Raji (cell line): ENCODE measurements around the gene PTPRD.

Experiments used
- POLR2A ChIP-seq: IDR thresholded peaks from 2 replicates; pipeline ENCODE4 v1.6.1; 2011; ENCODE audit warnings: low read depth, low read length, control low read depth; ENCODE audit not compliant: insufficient read depth

Gene PTPRD

DNA sequence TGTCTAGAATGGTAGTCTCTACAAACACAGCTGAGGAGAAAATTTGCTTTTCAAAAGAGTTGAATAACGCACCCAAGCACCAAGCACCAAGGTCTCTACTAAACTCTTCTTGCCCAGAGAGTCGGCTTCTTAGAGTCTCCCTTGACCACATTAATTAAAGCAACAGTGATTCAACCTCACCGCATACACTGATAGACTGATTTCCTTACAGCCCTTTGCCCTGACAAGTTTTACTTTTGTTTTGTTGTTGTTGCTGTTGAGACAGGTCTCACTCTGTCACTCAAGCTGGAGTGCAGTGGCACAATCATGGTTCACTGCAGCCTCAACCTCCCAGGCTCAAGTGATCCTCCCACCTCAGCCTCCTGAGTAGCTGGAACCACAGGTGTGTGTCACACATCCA is 1777.5 kb downstream of the PTPRD start:
- no peak for TF ChIP-seq POLR2A

DNA sequence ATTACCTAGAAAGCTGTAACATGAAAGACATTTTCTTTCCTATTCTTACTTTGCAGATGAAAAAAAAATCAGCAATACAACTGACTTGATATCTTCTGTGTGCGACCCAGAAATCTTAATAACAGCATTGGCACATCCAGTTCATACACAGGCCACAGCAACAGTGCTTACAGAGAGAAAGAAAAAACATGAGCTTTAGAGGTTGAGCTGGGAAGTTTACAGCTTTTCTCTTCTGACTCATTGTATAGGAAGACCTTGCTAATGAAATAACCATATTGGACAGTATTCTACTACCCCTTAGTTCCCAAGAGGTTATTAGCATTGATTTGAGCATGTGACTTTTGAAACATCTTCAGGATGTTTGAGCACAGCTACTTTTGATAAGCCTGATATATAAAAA is 1779.8 kb downstream of the PTPRD start:
- no peak for TF ChIP-seq POLR2A

DNA sequence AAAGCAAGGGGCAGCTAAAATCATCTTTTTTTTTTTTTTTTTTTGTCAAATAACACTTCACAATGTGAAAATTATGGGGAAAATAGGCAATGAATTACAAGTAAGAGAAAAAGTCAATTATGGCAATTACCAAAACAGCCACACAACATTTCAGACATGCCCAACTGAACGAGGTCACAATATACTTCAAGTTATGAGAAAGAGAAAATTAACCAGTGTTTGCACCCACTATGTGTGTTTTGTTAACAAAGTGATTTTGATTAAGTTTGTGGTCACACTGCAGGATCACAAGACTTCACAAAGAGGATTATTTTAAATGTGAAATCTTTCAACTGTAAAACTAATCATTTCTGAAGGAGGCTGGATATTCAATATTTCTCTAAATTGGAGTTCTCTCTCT is 1780.4 kb downstream of the PTPRD start:
- TF ChIP-seq POLR2A = no peak

DNA sequence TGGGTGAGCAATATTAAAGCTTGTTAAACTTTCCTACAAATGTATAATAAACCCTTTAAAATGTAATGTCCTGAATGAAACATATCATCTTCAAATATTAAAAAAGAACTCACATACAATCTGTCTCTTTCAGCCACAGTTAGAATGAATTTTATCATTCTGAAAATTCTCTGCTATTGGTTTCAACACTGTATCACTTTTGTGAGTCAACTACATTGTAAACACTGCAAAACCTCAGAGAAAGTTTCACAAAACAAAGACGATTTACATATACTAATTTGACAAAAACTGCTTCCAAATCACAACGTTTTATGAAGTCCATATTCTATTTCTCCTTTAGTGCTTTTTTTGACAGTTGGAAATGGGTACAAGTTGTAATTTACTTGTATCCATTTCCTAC is 1781.2 kb downstream of the PTPRD start:
- no peak for TF ChIP-seq POLR2A

DNA sequence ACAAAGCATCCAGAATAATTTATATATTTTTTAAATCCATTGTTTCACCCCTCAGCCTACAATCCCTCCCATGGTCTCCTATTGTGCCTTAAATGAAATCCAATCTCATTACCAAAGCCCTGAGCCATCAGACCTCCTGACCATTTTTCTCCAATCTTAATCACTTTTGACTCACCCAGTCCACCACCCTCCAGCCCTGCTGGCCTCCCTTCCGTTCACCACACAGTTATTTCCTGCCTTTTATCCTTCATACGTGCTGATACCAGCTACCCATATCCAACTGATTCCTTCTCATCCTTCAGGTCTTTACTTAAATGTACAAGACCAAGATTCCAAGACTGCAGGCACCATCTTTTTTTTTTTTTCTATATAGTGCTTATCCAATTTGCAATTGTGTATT is 1786.5 kb downstream of the PTPRD start:
- TF ChIP-seq POLR2A = no peak

DNA sequence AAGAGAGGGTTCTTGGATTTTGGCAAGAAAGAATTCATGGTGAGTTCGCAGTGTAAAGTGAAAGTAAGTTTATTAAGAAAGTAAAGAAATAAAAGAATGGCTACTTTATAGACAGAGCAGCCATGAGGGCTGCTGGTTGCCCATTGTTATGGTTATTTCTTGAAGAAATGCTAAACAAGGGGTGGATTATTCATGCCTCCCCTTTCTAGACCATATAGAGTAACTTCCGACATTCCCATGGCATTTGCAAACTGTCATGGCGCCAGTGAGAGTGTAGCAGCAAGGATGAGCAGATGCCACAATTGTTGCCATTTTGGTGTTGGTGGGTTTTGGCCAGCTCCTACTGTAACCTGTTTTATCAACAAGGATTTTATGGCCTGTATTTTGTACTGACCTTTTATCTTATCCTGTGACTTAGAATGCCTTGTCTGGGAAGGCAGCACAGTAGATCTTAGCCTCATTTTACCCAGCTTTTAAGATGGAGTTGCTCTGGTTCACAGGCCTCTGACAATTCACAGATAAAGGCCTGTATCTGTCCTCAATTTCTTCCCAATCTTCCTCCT is 1787.1 kb downstream of the PTPRD start:
- TF ChIP-seq POLR2A = no peak

DNA sequence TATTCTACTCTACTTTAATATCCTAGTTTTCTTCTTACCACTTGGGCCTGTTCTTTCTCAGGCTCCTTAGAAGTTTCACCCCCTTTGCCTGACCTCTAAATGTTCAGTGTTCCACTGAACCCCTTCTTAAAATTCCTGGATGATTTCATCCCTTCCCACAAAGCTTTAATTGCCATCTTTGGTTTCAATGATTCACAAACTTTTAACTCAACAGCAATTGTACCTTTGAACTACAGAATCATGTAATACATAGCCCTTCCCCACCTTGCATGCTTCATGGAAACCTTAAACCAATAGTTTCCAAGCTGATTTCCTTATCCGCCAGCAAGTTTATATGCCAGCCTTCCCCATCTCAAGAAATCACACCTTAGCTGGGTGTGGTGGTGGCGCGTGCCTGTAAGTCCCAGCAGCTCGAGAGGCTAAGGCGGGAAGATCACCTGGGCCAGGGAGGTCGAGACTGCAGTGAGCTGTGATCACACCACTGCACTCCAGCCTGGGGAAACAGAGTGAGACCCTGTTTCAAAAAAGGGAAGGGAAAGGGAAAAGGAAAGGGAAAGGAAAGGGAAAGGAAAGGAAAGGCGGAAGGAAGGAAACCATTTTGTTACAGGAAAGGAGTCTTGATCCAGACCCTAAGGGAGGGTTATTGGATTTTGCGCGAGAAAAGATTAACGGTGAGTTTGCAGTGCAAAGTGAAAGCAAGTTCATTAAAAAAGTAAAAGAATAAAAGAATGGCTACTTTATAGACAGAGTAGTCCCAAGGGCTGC is 1789.5 kb downstream of the PTPRD start:
- no peak for TF ChIP-seq POLR2A

DNA sequence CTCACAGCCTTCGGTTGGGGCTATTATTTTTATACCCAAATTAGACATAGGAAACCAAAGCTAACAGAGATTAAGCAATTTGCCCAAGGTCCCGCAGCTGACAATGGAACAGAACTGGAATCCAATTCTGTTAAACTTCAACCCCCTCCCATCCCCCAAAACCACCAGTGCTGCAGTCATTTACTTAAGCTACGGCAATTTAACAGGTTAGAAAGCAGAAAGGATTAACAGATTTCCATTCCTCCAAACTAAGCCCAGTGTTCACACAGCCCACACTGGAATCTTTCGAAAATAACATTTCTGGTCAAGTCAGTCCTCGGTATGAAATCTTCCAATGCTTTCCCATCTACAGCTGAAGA is 1790.2 kb downstream of the PTPRD start:
- no peak for TF ChIP-seq POLR2A

DNA sequence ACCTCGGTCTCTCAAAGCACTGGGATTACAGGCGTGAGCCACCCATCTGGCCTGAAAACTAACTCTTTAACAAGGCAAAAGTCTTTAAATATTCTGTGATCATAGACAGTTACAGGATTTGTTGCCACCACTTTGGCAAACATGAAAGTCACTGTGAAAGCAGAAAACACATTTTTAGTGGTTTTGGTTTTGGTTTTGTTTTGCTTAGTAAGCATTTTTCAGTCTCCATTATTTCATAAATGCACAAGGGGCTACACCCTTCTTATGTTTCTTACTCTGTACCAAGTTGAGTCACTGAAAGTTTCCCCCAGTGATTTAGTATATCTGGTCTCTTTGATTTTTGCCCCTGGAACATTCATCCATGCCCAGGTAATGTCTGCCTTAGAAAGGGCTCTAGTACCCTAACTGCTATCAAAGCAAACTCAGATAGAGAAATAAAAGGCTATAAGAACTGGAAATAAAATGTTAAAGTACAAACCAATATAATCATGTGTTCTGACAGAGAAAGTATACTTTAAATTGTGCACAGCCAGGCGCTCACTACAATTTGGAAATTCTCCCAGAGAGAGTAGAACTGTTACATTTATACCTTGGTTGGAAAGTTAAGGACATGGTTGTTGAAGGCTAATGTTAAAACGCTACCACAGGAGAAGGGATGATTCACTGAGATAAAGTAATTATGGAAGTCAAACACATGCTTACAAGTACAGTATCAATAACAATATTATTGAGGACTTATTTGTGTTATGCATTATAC is 1790.7 kb downstream of the PTPRD start:
- no peak for TF ChIP-seq POLR2A

DNA sequence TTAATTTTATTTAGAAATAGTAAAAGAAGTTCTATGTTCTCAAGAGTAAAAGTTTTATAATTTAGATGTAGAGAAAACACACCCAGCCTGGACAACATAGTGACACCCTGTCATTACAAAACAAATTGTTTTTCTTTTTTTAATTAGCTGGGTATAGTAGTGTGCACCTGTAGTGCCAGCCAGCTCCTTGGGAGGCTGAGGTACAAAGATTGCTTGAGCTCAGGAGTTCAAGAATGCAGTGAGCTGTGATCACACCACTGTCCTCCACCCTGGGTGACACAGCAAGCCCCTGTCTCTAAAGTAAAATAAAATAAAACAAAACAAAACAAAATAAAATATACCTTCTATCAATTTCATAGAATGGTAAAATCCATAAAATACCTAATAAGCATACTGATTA is 1795.5 kb downstream of the PTPRD start:
- no peak for TF ChIP-seq POLR2A

DNA sequence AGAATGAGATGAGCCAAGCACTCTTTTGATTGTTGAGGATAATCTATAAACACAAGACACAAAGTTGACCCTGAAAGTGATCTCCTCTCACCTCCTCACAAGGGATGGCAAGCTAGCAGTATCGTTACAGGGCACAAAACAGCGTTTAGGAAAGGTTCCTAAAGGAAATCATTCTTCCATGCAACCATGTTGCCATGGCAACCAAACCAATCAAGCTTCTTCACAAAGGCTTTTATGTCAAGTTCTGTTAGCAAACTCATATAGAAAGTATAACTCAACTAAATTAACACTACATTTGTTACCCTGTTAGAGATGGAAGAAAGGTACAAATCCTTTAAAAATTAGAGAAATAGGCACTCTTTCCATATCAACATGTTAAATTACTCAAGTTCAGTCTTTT is 1796.4 kb downstream of the PTPRD start:
- no peak for TF ChIP-seq POLR2A

DNA sequence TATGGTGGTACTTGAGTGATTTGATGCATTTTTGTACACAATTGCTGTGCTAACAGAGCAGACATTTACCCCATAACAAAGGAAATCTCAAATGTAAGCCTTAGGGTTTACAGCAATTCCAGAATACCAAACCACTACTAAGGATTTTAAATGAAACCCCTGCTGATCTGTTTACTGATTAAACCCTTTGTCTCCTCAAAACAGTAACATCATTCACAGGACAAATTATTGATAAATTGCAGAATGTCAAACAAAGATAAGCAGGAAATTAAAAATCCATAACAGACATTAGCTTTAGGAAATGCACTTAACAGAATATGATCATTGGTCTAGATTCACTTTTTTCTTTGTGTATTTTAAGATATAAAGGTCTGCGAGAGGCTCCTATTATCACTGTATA is 1796.9 kb downstream of the PTPRD start:
- no peak for TF ChIP-seq POLR2A

DNA sequence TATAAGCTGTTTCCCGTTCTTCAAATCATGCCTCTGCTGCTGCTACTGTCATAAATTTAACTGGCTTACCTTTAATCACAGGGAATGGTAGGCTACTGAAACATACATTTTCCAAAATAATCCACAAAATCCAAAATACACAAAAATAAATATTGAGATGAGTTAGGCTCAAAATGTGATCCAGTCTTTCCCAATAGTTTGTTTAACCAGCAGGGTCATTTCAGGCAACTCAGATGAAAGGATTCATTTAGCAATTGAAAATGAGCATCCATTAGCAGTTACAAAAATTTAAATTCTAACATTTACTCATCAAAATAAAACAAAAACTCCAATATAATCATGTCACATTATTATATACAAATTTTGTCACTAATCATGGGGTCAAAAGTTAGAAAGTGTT is 1797.6 kb downstream of the PTPRD start:
- TF ChIP-seq POLR2A = no peak

DNA sequence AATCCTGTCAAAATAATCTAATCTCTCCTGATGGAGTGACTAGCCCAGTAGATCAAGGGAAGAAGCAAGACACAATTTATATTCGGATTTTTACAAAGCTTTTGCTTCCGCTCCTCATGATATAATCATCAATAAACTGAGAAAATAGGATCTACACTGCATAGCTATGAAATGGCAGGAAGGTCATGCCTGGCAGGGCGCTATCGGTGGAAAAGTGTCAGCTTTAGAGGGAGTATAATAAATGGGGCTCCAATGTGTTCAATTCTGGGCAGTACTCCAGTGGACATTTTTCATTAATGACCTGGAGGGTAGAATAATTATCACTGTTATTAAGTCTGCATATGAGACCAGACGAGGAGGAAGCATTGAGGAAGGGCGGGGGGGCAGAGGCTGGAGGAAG is 1799.9 kb downstream of the PTPRD start:
- no peak for TF ChIP-seq POLR2A

DNA sequence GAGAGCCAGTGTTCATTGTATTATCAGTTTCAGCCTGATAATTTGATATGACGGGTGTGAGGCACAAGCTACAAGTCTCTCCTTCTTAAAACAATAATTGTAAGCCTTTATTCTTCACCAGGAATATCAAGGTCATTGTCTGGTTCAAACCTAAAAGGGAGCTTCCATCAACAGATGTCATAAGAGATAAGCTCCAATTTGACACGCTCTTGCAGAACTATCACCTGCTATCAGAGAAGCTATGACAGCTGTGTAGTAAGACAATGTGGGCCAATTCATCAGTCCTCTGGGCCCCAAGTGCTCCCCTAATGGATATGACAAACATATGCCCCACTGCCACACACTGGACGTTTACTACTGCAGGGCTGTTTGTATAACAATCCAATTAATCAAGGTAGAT is 1803.1 kb downstream of the PTPRD start:
- TF ChIP-seq POLR2A = no peak

DNA sequence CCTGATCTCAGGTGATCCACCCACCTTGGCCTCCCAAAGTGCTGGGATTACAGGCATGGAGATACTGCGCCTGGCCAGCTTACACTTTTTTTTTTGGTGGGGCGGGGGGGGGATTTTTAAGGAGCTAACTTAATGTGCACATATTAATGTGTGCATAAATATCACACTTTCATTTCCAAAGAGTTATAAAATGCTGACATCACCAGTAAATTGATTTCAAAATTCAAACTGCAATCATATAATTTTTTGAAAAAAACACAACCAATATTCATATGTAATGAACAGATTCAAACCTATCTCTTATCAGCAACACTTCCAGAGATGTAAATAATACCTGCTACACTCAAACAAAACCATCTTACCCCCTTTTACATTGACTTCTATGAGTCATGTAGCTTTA is 1806.7 kb downstream of the PTPRD start:
- no peak for TF ChIP-seq POLR2A

DNA sequence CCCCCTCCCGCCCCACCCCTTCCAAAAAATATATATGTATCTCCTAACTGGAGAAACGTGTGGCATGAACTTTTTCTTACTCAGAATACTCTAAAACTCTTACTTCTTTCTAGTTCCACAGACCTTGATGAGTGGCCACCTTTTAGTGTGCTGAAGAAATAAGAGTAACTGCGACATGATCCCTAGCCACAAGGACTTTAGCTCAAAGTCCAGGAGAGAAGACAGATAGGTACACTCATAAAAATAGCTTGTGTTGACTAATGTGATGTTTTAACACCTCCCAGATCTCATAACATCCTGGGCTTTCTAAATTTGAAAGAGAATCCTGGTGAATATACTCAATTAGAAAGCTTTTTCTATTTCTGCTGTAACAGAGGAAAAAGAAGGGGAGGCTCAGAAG is 1808.2 kb downstream of the PTPRD start:
- TF ChIP-seq POLR2A = no peak

DNA sequence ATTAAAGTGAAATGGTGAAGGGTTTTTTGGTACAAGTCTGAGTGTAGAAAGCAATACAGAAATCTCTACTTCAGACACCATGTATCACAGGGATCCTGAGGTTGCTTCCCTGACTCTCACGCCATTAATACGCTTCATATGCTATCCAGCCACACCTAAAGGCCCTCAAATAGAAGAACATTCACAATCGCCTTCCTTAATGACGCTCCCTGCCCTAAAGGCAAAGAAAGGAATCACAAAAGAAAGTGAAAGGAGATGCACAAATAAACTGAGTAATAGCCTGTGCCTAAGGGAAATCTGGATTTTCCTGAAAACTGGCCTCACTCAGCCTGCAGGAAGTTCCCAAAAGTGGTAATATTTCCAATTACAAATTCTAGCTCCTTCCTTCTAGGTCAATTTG is 1810.6 kb downstream of the PTPRD start:
- no peak for TF ChIP-seq POLR2A
